Esophagus muscularis mucosa (tissue), 4 donors: ENCODE results near the gene AQP6. TPM values are rescaled to one million over a fixed set of nuclear protein-coding genes. Genes with fewer than 3 reads are reported as not detected.

ENCODE experiments used
- DNase-seq: peaks from one replicate; pipeline ENCODE4 v3.0.0-alpha.2; 2017; ENCODE audit errors: extremely low spot score
- H3K27ac ChIP-seq, 4 donors: fragments of 200-600 bp; sonication (generic); replicated peaks in 1 of 4; 1 replicate in 3 of 4; 2 replicates in 1 of 4; pipeline ENCODE4 v1.5.1; 2016 to 2019; ENCODE audit warnings: mild to moderate bottlenecking in 1 of 4
- H3K27me3 ChIP-seq, 4 donors: fragments of 200-600 bp; sonication (generic); one replicate each; pipeline versions ENCODE4 v1.5.1 to v1.6.0; 2016 to 2019
- H3K36me3 ChIP-seq, 4 donors: fragments of 200-600 bp; sonication (generic); one replicate each; pipeline ENCODE4 v1.5.1; 2016 to 2019
- H3K4me1 ChIP-seq, 4 donors: fragments of 200-600 bp; sonication (generic); one replicate each; pipeline ENCODE4 v1.5.1; 2016 to 2019
- H3K4me3 ChIP-seq, 4 donors: fragments of 200-600 bp; sonication (generic); 1 replicate in 2 of 4; 2 replicates in 2 of 4; pipeline ENCODE4 v1.5.1; 2016 to 2019; ENCODE audit warnings: mild to moderate bottlenecking in 4 of 4, moderate library complexity in 1 of 4
- H3K9me3 ChIP-seq, 4 donors: fragments of 200-600 bp; sonication (generic); 1 replicate in 3 of 4; 2 replicates in 1 of 4; pipeline ENCODE4 v1.5.1; 2016 to 2019
- EP300 ChIP-seq: sonication (generic); formaldehyde crosslinking; IDR thresholded peaks from one replicate; pipeline ENCODE4 v1.6.1; 2017; ENCODE audit warnings: antibody characterized with exemption
- POLR2A ChIP-seq: fragments of 450-650 bp; IDR thresholded peaks from one replicate; pipeline ENCODE4 v1.6.1; 2017; ENCODE audit warnings: antibody characterized with exemption, moderate library complexity, mild to moderate bottlenecking, low read depth
- POLR2AphosphoS5 ChIP-seq, 2 donors: sonication (generic); formaldehyde crosslinking; IDR thresholded peaks; one replicate each; pipeline ENCODE4 v1.6.1; 2017; ENCODE audit warnings: antibody characterized with exemption in 2 of 2
- WGBS: methylation state at CpG from one replicate; pipeline ENCODE4 v1.1.5; 2018; 5-methylcytosine and 5-hydroxymethylcytosine counted together
- intact Hi-C: fragments of 100-400 bp; cut with DNase I; formaldehyde crosslinking; loops from one replicate; pipeline ENCODE4 v1.15.1; 2023
- total RNA-seq, 4 donors: library from RNA; depleted of rRNA; stranded (reverse); fragments of >200 nt; gene quantifications; one replicate each; pipeline versions ENCODE4 v1.1.0 to v1.2.1, GENCODE V29; 2016
- TF ChIP-seq, protein P1 (sequence below), 3 experiments: fragments of 200-600 bp in 2 of 3; fragments of 450-650 bp in 1 of 3; sonication (generic) in 2 of 3; IDR thresholded peaks; one replicate each; pipeline ENCODE4 v1.5.1; 2017 to 2019; ENCODE audit warnings: antibody characterized with exemption in 3 of 3, mild to moderate bottlenecking in 2 of 3, moderate library complexity in 1 of 3

The AQP6 gene
- total RNA-seq, 4 donors from 2014 or later, result 0.11 TPM; not detected in 3

DNA sequence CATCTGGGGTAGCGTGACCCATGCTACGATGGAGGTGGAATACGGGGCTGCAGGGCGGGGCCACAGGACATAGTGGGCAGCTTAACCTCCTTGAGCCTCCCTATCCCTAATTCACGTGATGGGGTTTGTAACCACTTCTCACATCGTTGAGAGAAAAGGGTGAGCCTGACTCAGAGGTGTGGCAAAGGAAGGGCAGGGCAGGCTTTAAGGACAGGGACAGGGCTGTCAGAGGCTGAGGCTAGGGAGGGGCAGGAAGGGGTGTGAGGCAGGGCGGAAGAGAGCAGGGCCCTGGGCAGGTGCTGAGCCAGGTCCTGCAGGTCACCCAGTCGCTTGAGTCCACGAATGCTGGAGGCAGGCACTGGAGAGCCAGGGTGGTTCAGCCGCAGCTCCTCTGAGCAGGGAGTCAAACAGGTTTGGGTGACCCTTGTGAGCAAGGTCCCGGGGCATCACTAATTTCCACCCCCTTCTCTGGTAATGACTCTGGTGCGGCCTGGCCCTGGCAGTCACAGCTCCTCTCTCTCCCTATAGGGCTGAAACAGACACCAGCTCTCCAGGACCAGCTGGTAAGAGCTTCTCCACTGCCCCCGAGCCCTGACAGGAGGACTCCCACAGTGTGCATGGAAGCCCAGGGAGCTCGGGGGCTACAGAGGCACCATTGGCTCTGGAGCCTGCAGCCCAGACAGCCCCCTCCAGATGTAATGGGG, 29.7 kb upstream of the AQP6 start:
- TF ChIP-seq, protein P1, sequence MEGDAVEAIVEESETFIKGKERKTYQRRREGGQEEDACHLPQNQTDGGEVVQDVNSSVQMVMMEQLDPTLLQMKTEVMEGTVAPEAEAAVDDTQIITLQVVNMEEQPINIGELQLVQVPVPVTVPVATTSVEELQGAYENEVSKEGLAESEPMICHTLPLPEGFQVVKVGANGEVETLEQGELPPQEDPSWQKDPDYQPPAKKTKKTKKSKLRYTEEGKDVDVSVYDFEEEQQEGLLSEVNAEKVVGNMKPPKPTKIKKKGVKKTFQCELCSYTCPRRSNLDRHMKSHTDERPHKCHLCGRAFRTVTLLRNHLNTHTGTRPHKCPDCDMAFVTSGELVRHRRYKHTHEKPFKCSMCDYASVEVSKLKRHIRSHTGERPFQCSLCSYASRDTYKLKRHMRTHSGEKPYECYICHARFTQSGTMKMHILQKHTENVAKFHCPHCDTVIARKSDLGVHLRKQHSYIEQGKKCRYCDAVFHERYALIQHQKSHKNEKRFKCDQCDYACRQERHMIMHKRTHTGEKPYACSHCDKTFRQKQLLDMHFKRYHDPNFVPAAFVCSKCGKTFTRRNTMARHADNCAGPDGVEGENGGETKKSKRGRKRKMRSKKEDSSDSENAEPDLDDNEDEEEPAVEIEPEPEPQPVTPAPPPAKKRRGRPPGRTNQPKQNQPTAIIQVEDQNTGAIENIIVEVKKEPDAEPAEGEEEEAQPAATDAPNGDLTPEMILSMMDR (IDR thresholded peaks at IDR 0.05), result no peak
- TF ChIP-seq POLR2A, result no peak
- no peak for TF ChIP-seq EP300
- no peak for TF ChIP-seq POLR2AphosphoS5 (IDR thresholded peaks at IDR 0.05)
- Histone ChIP-seq H3K4me1 (peaks cover 5 to 11% (median 10%) of the 10 kb centered on the region in 4 donors), H3K27me3 (no peaks in the 10 kb centered on the region), H3K27ac (no peak overlapping the region), H3K4me3 (no peak overlapping the region), H3K9me3 (no peaks in the 10 kb centered on the region), H3K36me3 (no peaks in the 10 kb centered on the region)
- no peak for DNase-seq
- intact Hi-C loops, result no loop called here
- 61% methylated on average over 8 of the region's 14 CpGs for WGBS

DNA sequence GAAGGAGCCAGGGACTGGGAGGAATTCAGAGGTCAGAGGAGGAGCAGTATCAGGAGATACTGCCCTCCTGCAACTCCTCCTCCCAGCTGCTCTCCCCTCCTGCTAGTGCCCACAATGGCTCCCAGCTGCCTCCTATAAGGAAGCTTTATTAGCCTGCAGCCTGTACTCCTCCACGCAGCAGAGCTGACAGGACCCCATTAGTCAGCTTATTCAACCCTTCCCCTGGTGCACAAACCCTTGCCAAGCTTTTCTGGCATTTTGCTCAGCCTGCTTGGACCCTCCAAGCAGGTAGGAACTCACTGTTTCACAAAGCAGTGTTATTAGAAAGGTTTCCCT, 29.2 kb upstream of the AQP6 start:
- Histone ChIP-seq H3K4me1 (peaks cover 5 to 11% (median 10%) of the 10 kb centered on the region in 4 donors), H3K36me3 (no peaks in the 10 kb centered on the region), H3K27ac (no peak overlapping the region), H3K27me3 (no peaks in the 10 kb centered on the region), H3K4me3 (no peak overlapping the region), H3K9me3 (no peaks in the 10 kb centered on the region)
- 92% methylated on average over 1 of the region's 1 CpG for WGBS
- TF ChIP-seq, protein P1 (IDR thresholded peaks at IDR 0.05), result no peak
- no peak for TF ChIP-seq EP300
- TF ChIP-seq POLR2A, result no peak
- intact Hi-C loops, result no loop called here
- DNase-seq, result no peak

DNA sequence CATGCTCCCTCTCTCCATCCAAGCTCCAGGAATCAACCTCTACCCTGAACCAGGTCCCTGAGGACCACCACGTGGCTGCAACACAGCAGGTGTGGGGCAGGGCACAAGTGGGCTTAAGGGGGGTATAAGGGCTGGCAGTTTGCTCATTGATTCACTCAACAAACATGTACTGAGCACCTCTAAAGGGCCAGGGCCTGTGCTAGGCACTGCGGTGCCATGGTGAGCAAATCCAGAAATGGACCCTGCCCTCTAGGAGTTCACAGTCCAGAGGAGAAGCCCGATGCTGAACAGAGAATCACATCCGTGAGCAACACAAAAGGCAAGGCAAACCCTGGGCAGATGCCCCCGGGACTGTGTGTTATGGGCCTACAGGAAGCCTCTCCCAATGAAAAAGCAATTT, 28.7 kb upstream of the AQP6 start:
- Histone ChIP-seq H3K27me3 (no peaks in the 10 kb centered on the region), H3K4me3 (no peak overlapping the region), H3K36me3 (no peaks in the 10 kb centered on the region), H3K9me3 (no peaks in the 10 kb centered on the region), H3K27ac (no peak overlapping the region), H3K4me1 (peaks cover 5 to 11% (median 10%) of the 10 kb centered on the region in 4 donors)
- TF ChIP-seq EP300 (no peak), POLR2AphosphoS5 (IDR thresholded peaks at IDR 0.05) (no peak), POLR2A (no peak)
- TF ChIP-seq, protein P1 (IDR thresholded peaks at IDR 0.05), result no peak
- intact Hi-C loops, result no loop called here
- DNase-seq, result no peak
- 95% methylated on average over 4 of the region's 5 CpGs for WGBS

DNA sequence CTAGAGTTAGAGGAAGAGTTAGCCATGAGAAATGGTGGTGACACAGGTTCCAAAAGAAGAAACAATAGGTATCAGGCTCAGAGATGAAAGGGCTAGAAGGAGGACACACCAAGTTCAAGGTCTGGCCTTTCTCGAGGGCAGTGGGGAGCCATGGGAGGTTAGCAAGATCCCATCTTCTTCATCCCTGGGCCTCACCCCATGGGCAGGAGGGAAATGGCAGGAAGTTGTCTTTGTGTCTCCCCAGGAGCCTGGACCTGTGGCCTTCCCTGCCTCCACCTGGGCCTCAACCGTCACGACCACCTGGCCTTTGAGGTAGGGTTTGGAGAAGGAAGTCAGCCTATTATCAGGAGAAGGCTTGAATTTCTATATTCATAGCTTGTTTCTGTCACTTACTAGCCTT, 28.0 kb upstream of the AQP6 start:
- Histone ChIP-seq H3K27me3 (no peaks in the 10 kb centered on the region), H3K4me1 (peaks cover 5 to 11% (median 10%) of the 10 kb centered on the region in 4 donors), H3K27ac (no peak overlapping the region), H3K9me3 (no peaks in the 10 kb centered on the region), H3K36me3 (no peaks in the 10 kb centered on the region), H3K4me3 (no peak overlapping the region)
- no peak for DNase-seq
- intact Hi-C loops, result loop anchor here (5.0 kb wide), 1 partner anchor 77 kb away; no protein-coding TSS in a partner anchor
- TF ChIP-seq, protein P1 (IDR thresholded peaks at IDR 0.05), result no peak
- TF ChIP-seq POLR2A (no peak), EP300 (no peak), POLR2AphosphoS5 (IDR thresholded peaks at IDR 0.05) (no peak)
- WGBS, result 85% methylated on average over 3 of the region's 3 CpGs
